Neural cell (in vitro differentiated cells): ENCODE results near the gene UBAC2.

Experiments used
- EP300 ChIP-seq: fragments of 450-650 bp; conservative IDR thresholded peaks from 2 replicates; pipeline ENCODE4 v1.6.1; 2014; ENCODE audit warnings: antibody characterized with exemption, mild to moderate bottlenecking, moderate library complexity; ENCODE audit not compliant: poor library complexity, severe bottlenecking
- POLR2AphosphoS5 ChIP-seq: IDR thresholded peaks from 2 replicates; pipeline ENCODE4 v1.6.1; 2012

DNA sequence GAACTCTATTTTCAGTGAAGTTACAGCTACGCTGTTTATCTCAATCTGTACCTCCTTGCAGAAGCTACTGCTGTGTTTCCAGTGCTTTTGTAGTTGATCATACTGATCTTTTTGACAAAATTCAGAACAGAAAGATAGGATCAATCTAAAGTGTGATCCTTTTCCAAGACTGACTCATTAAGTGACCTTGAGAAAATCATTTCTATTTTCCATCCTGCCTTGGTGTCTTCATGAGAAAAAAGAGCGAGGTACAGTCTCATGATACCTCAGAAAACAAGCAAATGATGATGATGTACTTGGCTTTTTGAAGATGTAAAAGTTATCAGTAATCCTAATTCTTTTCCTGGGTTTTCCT, 152.6 kb downstream of the UBAC2 start:
- no peak for TF ChIP-seq POLR2AphosphoS5
- TF ChIP-seq EP300, result no peak
